DOHH2 (cell line): ENCODE data around the gene ABCG2.

ENCODE experiments used
- CTCF ChIP-seq: fragments of 200-600 bp; sonication (generic); IDR thresholded peaks from one replicate; pipeline ENCODE4 v1.5.1; 2014; ENCODE audit warnings: antibody characterized with exemption, mild to moderate bottlenecking, low read depth, low read length; ENCODE audit not compliant: poor library complexity, severe bottlenecking
- EZH2phosphoT487 ChIP-seq: fragments of 200-600 bp; sonication (generic); IDR thresholded peaks from 2 replicates; pipeline ENCODE4 v1.6.1; 2017; ENCODE audit warnings: borderline replicate concordance, mild to moderate bottlenecking, antibody characterized with exemption, low read length, moderate library complexity, mixed read lengths

GRCh38 chr4:88162626-88163025 is 4.2 kb upstream of the ABCG2 start:
- TF ChIP-seq CTCF (no peak), EZH2phosphoT487 (no peak)
